Spleen (tissue), 7 donors: ENCODE data around the gene HPS3.

Experiments
- POLR2A ChIP-seq, 3 donors: fragments of 450-650 bp; IDR thresholded peaks; one replicate each; pipeline ENCODE4 v1.5.1; 2017; ENCODE audit warnings: antibody characterized with exemption in 3 of 3, mild to moderate bottlenecking in 1 of 3
- TF ChIP-seq, protein P1 (sequence below), 11 experiments: fragments of 200-600 bp in 7 of 11; fragments of 450-650 bp in 4 of 11; sonication (generic) in 4 of 11; IDR thresholded peaks in 8 of 11; conservative IDR thresholded peaks in 3 of 11; 1 replicate in 7 of 11; 2 replicates in 4 of 11; pipeline versions ENCODE4 v1.4.0 to v1.8.0; 2016 to 2021; ENCODE audit warnings: antibody characterized with exemption in 11 of 11, inconsistent platforms in 4 of 11, mild to moderate bottlenecking in 1 of 11
- donor health status: DM: no; HTN: no; CAD: no; lungs with moderate emphysema.
- donor health status: DM: no; HTN: no; CAD: no.
- donor health status: DM: no; HTN: no; CAD: no.

DNA sequence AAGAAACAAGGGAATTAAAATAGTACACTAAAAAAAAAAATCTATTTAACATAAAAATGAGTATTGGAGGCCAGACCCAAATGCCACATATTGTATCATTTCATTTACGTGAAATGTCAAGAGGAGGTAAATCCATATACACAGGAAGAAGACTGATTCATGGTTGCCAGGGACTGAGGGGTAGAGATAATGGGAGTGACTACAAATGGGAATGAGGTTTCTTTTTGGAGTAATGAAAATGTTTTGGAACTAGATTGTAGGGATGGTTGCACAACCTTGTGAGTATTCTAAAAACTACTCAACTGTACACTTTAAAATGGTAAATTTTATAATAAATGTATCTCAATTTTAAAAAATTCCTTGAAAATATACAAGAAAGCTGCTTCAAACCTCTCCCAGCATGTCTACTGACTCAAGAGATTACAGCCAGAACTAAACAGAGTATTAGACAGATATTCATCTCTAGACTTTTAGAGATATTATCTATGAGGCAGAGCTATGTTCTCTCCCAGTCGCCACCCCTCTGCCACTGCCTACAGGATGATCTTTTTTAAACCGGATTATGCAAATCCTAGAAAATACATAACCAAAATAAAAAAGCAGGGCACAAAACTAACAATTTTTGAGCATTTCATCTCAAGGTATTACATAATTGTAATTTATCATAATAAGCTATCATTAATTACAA is 49.3 kb upstream of the HPS3 start:
- TF ChIP-seq, protein P1, sequence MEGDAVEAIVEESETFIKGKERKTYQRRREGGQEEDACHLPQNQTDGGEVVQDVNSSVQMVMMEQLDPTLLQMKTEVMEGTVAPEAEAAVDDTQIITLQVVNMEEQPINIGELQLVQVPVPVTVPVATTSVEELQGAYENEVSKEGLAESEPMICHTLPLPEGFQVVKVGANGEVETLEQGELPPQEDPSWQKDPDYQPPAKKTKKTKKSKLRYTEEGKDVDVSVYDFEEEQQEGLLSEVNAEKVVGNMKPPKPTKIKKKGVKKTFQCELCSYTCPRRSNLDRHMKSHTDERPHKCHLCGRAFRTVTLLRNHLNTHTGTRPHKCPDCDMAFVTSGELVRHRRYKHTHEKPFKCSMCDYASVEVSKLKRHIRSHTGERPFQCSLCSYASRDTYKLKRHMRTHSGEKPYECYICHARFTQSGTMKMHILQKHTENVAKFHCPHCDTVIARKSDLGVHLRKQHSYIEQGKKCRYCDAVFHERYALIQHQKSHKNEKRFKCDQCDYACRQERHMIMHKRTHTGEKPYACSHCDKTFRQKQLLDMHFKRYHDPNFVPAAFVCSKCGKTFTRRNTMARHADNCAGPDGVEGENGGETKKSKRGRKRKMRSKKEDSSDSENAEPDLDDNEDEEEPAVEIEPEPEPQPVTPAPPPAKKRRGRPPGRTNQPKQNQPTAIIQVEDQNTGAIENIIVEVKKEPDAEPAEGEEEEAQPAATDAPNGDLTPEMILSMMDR (IDR thresholded peaks at IDR 0.05 in 8 of 11, conservative IDR thresholded peaks at IDR 0.05 in 3 of 11): no peak
- TF ChIP-seq POLR2A (IDR thresholded peaks at IDR 0.05): no peak
